ENCODE data around the gene SEMA6B.

SEMA6B gene

DNA sequence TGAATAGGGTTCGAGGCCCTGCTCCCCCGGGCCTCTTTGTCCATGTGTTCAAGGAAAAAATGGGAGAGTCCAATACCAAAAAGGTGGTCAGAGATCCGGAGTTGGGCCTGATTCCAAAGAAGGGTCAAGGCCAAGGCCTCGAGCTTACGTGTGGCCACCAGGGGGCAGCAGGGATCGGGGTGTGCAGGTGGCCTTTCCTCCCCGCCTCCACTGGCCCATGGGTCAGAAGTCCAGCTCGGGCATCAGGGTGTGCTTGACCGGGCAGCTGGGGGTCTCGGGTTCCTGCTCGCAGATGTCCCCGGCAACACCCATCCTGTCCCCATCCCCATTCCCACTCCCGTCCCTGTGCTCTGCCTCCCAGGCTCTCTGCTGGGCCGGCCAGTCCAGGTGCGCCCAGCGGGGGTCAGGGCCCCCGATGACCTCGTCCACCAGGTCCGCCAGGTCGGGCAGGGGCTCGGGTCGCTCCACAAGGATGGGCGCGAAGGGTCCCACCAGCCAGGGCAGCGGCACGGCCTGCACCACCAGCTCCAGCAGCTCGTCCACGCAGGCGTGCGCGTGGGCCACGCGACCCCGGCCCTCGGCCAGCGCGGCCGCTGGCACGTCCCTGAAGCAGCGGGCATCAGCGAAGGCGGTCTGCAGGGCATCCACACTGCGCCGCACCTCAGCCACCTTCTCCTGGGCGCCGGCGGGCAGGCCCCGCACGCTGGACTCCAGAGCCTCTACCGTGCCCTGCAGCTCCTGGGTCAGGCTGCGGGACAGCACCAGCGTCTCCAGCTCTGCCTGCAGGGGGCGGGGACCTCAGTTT is 36.0 kb downstream of the SEMA6B start:
- no peak for FAIRE-seq

DNA sequence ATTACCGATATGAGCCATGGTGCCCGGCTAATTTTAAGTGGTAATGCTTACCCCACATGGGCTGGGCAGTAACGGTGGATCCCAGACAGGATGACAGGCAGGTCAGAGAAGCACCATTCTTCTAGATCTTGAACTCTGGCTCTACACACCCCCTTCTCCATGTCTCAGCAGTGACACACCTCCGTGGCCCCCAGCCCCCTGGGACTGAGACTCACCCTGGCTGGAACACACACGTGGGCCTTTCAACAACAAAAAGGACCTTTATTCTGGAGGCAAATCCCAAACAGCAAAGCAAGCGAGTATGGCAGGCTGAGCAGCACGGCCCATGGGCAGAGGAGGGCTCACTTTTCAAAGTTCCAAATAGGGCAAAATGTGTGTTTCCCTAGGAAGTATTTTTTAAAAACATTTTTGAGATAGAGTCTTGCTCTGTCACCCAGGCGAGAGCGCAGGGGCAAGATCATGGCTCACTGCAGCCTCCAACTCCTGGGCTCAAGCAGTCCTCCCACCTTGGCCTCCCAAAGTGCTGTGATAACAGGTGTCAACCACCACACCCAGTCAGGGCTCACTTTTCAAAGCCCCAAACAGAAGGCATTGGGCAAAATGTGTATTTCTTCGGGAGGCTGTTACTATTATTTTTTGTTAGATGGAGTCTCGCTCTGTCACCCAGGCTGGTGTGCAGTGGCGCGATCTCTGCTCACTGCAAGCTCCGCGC is 37.0 kb downstream of the SEMA6B start:
- no peak for FAIRE-seq

DNA sequence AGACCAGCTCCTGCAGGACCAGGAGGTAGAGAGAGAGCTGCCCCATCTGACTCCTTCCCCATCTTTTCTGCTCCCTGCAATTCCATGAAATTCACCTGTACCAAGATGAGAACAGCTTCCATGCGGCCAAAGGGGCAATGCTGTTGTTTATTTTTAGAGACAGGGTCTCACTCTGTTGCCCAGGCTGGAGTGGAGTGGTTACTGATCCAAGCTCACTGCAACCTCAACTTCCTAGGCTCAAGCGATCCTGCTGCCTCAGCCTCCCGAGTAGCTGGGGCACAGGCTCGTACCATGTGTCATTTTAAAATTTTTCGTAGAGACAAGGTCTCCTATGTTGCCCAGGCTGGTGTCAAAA is 37.6 kb downstream of the SEMA6B start:
- no peak for FAIRE-seq

DNA sequence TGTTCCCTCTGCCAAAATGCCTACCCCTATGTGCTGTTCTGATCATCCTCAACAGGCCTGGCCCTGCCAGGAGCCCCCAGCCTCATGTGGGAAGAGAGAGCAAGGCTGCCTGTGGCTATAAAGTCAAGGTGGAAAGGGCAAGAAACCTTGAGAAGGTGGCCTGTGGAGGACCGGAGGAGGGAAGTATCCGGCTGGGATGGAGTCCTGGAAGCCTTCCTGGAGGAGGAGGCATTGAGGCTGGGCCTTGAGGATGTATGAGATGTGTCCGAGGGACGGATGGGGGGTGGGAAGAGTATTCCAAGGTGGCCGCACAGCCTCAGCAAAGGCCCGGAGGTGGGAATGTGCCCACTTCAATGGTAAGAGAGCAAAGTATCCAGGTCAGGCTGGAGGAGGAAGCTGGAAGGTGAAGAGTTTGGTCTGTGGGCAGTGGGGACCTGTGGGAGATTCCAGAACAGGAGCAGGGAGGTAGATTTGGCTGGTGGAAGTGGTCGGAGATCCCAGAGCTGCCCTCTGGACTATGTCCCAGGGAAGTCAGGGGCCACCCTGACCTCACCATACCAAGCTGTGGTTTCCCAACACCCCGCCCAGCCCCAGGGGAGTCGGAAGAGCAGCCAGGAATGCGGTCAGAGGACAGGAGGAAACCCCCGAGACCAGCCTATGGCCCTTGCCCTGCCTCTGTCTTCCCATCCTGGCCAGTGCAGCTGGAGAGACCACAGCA is 38.2 kb downstream of the SEMA6B start:
- FAIRE-seq, result no peak

DNA sequence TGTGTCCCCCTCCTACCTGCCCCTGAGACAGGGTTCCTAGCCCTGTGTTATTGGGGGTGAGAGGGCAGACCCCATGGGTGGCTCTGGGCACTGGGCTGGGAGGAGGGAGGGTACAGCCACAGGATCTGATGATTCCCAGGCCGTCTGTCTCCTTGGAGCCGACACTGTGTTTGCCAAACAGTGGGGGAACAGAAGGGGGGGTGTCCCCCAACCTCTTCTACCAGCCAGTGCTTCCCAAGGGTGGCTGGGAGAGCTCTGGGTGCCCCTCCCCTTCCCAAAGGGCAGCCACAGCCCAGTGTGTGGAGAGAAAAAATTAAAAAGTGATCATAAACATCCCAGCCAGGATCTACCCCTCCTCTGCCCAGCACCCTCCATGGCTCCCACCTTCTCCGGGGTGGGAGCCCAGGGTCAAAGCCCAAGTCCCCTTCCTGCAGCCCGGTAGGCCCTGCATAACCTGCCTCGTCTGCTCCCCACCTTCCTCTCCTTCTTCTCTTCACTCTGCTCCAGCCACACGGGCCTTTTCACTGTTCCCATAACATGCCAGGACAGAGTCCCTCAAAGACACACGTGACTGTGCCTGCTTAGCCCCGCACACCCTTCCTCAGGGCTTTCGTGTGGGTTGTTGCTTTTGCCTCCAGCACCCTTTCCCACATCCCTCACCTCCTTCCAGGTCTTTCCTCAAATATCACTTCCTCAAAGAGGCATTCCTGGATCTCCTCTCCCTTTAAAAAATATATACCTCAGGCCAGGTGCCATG is 39.8 kb downstream of the SEMA6B start:
- no peak for FAIRE-seq

DNA sequence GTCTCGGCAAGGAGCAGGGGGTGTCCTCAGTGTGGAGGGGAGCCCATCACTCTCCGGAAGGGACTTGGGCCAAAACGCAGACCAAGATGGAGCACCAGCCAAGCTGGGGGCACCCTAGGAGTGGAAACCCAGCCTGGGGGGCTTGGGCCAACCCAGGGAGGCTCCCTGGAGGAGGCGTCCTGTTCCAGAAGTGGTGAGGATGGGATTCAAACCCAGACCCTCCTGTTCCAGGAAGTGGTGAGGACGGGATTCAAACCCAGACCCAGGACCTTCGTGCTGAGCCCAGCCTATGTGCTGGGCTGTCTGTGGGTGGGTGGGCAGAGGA is 40.4 kb downstream of the SEMA6B start:
- FAIRE-seq, result no peak

DNA sequence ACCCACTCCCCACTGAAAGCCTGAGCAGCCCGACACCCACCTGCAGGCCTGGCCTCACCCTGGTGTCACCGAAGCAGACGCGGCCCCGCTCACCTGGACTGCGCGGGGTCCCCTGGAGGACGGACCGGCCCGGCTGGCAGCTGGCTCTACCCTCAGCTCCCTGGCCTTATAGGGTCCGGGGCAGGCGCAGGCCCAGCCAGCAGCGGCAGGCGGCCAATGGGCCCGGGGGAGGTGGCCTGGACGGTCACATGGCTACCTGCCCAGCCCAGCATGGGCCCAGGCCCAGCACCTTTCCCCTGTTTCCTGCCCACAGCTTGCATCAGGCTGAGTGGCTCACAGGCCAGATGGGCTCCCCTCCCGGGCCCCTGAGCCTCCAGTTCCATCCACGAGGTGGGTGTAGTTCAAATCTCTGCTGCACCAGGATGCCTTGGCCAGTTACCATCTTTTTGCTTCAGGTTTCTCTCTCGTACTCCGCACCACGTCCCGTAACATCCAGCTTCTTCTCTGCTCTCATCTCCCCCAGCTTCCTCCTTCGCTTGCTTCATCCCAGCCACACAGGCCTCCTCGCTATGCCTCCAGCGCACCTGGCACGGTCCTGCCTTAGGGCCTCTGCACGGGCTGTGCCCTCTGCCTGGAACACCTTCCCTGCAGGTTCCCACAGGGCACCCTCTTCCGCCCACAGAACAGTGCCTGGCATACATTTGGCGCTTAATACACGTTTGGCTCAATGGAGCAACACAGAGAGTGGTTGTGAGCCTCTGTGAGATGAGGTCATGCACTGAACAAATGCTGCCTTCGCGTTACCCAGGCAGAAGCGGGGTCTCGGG is 40.9 kb downstream of the SEMA6B start, which contains the start of gene PLIN4:
PLIN4 (minus strand) TSS at position 142 of the 827 bp plus-strand sequence. CDS start 214 bp downstream, outside the sequence.
- FAIRE-seq, result no peak

DNA sequence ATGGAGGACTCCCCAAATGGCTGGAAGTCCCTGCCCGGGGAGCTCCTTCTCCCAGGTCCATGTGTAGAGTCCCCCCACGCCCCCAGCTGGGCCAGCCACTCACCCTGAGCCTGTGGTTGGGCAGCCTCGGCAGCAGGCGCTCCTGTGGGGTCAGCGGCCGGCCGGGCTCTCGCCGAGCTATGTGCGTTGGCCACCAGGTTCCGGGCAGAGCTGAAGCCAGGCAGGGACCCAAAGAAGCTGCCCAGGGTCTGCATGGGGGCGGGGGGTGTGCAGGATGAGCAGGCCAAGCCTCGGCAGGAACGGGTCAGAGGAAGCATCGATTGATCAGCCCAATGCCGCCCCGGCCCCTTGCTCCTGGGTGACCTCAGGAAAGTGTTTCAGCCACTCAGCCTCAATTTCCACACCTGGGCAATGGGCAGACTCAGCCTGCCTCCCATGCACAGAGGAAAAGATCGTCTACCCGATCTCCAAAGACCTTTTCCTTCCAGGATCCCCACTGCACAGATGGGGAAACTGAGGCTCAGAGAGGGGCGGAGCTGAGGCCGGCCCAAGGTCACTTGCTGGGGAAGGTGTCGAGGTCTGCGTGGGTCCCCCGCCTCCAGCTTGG is 41.9 kb downstream of the SEMA6B start:
- no peak for FAIRE-seq

DNA sequence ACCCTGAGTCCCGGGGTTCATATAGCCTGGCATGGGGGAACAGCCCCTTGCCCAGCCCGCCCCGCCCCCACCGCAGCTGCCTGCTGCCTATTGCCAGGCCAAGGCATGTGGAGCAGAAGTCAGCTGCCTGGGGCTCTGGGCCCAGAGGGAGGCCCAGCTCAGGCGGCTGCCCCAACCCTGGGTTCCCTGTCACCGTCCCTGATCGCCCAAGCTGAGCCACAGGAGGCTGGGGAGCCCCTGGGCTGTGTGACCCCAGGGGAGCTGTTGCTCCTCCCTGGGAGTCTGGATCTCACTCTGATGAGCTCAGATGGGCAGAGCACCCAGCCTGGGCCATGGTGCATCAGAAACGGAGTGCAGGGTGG is 42.6 kb downstream of the SEMA6B start:
- FAIRE-seq, result no peak

DNA sequence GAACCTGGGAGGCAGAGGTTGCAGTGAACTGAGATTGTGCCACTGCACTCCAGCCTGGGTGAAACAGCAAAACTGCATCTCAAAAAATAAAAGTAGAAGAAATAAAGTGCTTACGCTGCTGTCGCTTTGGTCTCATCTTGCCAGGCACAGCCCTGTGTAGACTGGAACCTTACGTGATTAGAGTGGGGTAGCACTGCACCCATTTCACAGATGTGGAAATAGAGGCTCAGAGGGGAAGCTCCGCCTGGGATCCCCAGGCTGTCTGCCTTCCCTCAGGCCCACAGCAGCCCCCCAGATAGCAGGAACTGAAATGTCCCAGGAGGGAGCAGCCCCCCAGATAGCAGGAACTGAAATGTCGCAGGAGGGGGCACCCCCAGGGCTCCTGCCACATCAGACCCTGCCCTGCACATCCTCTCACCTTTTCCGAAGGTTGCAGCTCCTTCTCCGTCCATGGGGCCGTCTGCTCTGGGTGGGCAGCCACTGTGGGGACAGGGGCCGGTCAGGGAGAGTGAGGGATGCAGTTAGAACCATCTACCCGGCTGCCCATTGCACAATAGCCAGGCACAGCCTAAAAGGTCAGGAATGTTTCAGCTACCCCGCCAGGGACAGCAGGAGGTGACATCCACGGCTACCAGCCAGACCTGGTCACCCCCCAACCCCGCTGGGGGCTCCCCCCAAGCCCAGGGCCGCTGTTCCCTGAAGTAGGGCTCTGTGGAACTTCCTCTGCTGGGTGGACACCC is 43.1 kb downstream of the SEMA6B start:
- no peak for FAIRE-seq

DNA sequence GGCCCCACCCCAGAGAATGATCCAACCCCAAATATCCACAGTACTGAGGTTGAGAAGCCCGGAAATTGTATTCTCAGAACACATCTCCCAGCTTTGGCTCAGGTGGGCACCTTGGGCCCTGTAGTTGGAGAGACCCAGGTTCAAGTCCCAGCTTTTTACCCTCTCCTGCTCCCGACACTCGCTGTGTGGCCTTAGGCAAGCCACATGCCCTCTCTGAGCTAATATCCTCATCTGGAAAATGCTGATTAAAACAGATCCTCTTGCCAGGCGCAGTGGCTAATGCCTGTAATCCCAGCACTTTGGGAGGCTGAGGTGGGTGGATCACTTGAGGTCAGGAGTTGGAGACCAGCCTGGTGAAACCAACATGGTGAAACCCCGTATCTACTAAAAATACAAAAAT is 43.8 kb downstream of the SEMA6B start:
- no peak for FAIRE-seq

DNA sequence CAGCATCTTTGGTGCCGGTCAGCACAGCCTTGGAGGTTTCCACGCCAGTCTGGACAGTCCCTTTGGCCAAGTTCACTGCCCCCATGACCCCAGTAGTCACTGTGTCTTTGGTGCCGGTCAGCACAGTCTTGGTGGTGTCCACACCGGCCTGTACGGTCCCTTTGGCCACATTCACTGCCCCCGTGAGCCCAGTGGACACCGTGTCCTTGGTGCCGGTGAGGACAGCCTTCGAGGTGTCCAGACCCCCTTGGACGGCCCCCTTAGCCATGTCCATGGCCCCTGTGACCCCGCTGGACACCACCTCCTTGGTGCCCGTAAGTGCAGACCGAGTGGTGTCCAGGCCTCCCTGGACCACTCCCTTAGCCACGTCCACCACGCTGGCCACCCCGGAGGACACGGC is 46.2 kb downstream of the SEMA6B start:
- no peak for FAIRE-seq

DNA sequence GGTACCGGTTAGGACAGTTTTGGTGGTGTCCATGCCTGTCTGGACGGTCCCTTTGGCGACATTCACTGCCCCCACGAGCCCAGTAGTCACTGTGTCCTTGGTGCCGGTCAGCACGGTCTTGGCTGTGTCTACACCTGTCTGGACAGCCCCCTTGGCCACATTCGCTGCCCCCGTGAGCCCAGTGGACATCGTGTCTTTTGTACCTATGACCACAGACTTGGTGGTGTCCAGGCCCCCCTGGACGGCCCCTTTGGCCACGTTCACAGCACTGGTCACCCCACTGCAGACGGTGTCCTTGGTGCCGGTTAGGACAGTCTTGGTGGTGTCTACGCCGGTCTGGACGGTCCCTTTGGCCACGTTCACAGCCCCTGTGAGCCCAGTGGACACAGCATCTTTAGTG is 47.4 kb downstream of the SEMA6B start:
- no peak for FAIRE-seq

DNA sequence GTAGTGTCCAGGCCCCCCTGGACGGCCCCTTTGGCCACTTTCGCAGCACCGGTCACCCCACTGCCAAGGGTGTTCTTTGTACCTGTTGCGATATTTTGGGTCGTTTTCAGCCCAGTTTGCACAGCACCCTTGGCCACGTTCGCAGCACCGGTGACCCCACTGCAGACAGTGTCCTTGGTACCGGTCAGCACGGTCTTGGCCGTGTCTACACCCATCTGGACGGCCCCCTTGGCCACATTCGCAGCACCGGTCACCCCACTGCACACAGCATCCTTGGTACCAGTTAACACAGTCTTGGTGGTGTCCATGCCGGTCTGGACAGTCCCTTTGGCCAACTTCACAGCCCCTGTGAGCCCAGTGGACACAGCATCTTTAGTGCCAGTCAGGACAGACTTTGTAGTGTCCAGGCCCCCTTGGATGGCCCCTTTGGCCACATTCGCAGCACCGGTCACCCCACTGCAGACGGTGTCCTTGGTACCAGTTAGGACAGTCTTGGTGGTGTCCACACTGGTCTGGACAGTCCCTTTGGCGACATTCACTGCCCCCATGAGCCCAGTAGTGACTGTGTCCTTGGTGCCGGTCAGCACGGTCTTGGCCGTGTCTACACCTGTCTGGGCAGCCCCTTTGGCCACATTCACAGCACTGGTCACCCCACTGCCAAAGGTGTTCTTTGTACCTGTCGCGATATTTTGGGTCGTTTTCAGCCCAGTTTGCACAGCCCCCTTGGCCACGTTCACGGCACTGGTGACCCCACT is 48.0 kb downstream of the SEMA6B start:
- no peak for FAIRE-seq

DNA sequence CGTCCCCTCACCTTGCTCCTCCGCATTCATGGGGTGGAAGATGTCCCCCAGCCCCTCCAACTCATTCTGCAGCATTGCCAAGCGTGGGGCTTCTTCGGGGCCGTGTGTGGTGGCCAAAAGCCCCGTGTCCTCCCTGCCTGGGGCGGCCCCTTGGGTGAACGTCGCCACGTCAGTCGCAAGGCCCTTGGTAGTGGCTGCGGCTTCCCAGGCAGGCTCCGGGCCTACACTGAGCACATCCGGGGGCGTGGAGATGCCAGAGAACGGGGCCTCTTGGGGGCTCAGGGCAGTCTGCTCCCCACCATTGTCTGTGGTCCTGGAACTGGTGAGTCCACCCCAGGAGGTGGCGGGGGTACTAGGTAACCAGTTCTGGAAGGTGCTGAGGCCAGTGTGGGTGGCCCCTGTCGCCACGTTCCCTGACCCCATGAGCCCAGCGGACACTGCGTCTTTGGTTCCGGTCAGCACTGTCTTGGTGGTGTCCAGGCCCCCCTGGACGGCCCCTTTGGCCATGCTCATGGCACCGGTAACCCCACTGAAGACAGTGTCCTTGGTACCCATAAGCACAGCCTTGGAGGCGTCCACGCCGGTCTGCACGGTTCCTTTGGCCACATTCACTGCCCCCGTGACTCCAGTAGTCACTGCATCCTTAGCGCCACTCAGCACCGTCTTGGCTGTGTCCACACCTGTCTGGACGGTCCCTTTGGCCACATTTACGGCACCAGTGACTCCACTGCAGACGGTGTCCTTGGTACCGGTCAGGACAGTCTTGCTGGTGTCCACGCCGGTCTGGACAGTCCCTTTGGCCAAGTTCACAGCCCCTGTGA is 48.8 kb downstream of the SEMA6B start:
- FAIRE-seq, result no peak

DNA sequence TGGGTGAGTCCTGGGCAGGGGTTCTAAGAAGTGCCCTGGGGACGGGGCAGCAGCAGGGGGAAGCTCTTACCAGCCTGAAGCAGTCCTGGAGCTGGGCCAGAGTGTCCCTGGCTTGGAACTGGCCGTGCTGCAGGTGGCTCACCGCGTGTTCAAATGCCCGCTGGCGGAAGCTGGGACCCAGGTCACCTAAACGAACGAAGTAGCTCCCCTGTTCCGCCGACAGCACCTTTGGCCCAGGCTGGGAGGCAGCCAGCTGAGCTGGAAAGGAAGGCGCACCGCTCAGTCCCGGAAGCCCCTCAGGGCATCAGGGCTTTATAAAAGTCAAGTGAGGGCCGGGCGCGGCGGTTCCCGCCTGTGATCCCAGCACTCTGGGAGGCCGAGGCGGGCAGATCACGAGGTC is 50.8 kb downstream of the SEMA6B start:
- FAIRE-seq, result no peak

DNA sequence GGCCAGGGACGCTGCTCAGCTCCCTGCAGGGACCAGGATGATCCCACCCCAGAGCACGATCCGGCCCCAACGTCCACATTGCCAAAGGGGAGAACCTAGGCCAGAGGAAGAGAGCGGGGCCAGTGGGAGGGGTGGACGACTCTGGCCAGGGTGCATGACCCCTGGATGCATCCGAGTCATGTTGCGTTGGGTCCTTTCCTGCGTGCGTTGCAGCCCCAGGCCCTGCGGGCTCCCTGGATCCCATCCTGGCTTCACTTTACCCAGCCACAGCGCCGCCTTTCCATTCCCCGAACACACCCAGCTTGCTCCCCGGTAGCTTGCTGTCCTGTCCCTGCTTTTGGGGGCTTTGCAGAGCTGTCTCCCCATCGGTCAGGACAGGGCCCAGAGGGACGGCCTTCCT is 51.7 kb downstream of the SEMA6B start:
- FAIRE-seq, result no peak

DNA sequence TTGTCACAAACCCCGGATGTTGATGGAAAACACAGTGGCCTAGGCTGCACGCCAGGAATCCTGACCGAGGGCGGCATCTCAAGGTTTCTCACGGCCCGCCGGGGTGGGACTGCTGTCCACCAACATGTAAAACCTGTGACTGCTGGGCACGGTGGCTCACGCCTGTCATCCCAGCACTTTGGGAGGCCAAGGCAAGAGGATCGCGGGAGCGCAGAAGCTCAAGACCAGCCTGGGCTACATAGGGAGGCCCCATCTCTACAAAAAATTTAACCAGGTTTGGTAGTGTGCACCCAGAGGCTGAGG is 52.4 kb downstream of the SEMA6B start:
- no peak for FAIRE-seq

DNA sequence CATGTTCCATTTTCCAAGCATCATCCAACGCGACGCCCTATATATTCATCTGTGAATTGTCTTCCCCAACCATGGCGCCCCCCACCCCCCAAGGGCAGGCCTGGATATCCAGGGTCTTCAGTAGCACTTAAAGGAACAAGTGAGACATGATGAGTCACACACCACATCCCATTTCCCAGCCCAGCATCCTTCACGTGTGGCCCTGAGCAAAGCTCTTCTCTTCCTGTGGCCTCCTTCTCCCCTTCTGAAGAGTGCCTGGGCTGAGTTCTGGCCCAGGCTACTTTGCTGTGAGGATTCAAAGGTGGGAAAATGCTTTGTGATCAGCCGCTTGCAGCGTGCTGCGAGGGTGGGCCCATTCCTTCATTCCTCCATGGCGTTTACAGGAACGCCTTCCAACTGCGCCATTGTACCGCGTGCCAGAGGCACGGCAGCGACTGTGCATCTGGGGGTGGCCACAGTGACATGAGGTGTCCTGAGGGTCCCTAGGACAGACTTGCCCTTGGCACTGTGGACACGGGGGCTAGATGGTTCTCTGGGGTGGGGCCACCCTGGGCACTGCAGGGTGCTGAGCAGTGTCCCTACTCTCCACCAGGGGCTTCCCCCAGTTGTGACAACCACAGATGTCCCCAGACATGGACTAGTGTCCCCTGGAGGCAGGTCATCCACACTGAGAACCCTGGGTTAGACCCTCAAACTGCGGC is 52.9 kb downstream of the SEMA6B start:
- FAIRE-seq, result no peak
